AG08395 (cell line): Measurements from ENCODE around the gene THAP7.
"Not testable (repeated sequence)": the region's sequence is repeated elsewhere in the genome, so short reads cannot be mapped to it uniquely, and the experiment has no call there.

Experiments used
- DNase-seq: peaks from one replicate; pipeline ENCODE4 v3.0.0; 2012; ENCODE audit warnings: mixed read lengths, low spot score

THAP7 gene

GRCh38 chr22:21012446-21013407 is 10.8 kb upstream of the THAP7 start:
- no peak for DNase-seq

GRCh38 chr22:21010426-21011113 is 8.7 kb upstream of the THAP7 start:
- no peak for DNase-seq

DNA sequence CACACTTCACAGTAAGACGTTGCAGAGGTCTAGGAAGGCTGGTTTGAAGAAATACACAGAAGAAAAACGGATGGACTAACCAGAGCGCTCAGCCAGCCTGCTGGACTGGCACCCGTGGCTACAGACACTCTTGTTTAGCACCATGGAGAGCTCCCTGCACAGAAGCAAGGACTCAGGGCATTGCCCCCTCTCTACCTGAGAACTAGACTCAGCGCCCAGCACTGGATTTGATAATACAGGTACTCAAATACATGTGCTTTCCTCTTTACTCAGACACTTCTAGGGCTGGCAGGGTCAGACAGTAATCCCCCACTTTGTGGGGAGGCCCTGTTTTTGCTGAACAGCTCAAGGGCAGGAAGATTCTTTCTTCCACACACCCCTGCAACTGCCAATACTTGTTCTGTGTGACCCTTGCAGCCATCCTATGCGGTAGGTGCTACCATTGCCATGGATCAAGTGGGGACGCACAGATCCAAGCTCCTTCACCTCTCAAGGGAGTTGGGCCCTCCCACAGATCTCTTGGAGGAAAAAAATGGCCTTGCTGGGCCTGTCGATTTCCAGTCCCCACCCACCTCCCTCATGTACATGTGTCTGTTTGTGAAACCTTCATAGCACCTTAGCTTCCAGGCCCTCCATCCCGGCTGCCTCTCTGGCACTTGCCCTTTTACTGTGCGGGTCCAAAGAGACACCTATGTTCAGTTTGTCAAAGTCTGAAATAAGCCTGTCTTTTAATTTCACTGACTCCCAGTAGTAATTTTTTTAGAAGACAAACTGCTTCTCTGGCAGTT is 7.9 kb upstream of the THAP7 start:
- peak; percentile 57 for DNase-seq

DNA sequence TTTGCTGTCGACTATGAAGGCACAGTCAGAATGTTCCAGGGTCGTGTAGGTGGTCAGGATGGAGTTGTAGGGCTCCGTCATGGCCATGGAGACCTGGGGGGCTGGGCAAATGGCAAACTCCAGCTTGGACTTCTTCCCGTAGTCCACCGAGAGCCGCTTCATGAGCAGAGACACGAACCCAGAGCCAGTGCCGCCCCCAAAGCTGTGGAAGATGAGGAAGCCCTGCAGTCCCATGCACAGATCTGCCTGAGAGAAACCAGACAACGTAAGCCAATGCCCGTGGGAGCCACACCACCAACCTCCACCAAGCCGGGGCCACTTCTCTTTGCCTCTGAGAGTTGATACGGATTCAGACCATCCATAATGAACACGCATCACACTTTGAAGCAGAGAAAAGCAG is 7.3 kb upstream of the THAP7 start:
- DNase-seq, result not testable (repeated sequence)

- no peak for DNase-seq
Observed at GRCh38 chr22:21003782-21004181, 1.9 kb upstream of the THAP7 start.

DNA sequence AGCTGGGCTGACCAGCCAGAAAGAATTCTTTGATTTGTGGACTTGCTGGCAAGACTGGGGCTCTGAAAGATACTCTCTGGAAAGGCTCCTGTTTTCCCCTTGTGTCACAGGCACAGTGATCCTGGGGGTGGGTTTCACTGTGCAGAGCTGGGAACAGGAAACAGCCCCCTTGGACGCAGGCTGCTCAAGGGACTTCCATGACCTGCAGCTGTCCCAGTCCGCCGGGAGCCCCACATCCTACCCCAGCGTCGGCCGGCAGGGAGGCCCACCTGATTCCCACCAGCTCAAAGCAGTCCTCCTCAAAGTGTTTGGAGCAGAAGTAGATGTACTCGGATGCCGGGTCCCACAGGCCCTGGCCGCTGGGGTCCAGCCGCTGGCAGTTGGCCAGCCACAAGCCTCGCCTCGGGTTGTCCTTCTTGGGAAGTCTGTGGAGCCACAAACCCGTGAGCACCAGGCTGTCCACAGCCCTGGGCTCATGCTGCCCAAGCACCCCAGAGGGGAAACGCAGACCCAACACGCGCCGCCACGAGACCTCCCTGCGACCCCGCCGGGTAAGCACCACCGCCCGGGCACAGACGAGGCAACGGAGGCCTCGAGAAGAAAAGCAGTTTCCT is 824 bp downstream of the THAP7 start:
- no peak for DNase-seq

DNA sequence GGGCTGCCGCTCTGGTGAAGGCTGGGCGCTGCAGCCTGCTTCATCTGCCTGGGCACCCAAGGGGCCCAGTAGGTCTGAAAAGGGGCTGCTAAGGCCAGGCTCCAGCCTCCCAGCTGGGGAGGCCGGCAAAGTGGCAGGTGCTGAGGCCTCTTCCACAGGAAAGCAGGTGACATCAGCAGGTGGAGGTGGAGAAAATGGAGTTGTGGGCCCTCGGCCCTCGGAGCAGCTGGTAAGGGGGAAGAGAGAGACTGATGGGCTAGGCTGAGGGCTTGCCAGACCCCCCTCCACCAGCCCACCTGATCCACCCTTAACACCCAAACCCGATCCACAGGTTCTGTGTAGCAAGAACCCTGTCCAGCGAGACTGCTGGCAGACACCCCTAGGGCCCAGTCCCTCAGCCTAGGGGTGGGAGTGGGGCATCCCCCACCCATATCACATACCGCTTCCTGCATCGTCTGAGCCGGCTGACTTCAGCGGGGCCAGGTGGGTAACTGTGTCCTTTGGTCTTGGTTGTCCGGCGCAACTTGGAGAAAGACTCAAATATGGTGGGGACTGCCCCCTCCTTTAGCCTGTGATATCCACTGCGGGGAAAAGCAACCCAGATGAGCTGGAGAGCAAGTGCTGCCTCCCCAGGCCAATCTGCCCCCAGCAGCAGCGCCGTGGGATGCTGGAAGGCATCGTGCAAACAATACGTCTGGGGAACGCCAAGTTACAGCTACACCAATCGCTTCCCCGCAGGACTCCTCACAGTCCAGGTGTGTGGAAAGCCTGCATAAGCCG is 1.5 kb downstream of the THAP7 start:
- no peak for DNase-seq

GRCh38 chr22:20999350-21000206 is 2.3 kb downstream of the THAP7 start:
- no peak for DNase-seq

- DNase-seq, result no peak
Observed at GRCh38 chr22:20998411-20999336, 3.2 kb downstream of the THAP7 start.

- no peak for DNase-seq
Observed at GRCh38 chr22:20997536-20998257, 4.2 kb downstream of the THAP7 start.

DNA sequence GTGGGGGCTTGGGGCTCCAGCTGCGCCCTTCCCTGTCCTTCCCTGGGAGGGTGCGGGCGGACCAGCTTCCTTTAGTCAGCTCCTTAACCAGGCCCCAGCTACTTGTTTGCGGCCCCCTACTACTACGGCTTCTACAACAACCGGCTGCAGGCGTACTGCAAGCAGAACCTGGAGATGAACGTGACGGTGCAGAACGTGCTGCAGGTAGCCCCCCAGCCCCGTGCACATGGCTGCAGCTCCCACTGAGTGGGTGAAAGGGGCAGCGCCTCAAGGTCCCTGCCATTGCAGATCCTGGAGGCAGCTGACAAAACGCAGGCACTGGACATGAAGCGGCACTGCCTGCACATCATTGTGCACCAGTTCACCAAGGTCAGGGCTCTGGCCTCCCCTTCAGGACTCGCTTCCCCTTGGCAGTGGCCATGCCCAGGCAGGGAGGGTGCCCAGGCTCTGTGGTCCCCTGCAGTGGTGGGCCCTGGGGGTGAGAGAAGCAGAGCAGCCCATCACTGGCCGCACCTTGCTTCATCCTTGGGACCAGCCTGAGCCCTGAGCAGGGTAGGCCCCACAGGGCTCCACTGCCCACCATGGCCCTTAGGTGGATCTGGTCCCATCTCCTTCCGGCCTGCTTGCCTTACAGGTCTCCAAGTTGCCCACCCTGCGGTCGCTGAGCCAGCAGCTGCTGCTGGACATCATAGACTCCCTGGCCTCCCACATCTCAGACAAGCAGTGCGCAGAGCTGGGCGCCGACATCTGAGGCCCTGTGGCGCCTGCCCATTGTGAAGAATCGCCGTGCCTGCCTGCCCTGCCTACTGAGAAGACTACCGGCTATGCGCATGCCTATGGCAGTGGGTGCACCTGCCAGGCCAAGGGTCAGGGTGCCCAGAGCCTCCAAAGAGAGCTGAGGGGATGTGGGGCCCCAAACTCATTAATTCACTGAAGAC is 5.1 kb downstream of the THAP7 start:
- no peak for DNase-seq

DNA sequence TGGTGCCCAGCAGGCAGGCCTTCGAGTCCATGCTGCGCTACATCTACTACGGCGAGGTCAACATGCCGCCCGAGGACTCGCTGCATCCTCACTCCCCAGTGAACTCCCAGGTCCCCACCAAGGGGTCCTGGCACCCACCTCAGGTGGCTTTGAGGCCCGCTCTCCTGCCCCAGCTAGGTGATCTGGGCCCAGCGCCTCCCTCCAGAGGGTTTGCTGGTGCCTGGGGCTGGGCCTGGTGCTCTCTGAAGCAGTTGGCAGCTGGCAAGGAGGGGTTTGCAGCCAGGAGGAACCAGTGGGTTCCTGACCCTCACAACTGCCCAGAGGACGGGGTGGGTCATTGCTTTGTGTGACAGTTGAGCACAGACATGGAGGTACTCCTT is 5.9 kb downstream of the THAP7 start:
- no peak for DNase-seq

DNA sequence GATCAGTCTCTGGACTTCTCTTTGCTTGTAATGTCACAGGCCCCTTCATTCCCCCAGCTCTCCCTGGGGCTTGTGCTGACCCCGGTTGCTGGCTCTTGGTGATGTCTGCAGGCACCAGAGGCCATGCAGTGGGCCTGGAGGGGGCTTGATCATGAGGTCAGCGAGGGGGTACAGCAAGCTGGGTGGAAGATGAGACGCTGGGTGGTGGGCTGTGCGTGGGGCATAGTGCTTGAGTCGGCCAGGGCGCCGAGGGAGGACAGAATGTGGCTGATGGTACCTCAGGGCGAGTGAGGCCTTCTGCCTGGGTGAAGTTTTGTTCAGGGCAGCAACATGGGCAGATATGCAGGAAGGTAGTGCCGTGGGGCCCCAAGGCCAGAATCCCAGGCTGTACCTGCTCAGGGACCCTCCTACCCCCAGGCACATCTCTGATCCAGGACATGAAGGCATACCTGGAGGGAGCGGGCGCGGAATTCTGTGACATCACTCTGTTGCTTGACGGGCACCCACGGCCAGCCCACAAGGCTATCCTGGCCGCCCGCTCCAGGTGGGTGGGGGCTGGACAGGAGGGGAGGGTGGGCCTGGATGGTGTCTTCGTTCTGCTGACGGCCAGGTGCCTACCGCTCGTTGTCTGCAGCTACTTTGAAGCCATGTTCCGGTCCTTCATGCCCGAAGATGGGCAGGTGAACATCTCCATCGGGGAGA is 6.4 kb downstream of the THAP7 start:
- no peak for DNase-seq

GRCh38 chr22:20994902-20995241 is 7.0 kb downstream of the THAP7 start:
- no peak for DNase-seq

- no peak for DNase-seq
Observed at GRCh38 chr22:20994128-20994901, 7.6 kb downstream of the THAP7 start.
